Ovary (tissue), 9 donors: ENCODE results near the gene SGMS1. TPM values are rescaled to one million over a fixed set of nuclear protein-coding genes. Genes with fewer than 3 reads are reported as not detected.

Experiments used
- DNase-seq, 5 donors: peaks; one replicate each; pipeline ENCODE4 v3.0.0-alpha.2; 2019 to 2020
- H3K27ac ChIP-seq, 2 donors: fragments of 200-600 bp; one replicate each; pipeline versions ENCODE4 v1.5.1 to v1.8.0; 2019 to 2022
- H3K27me3 ChIP-seq: fragments of 200-600 bp; one replicate; pipeline ENCODE4 v1.8.0; 2022
- H3K36me3 ChIP-seq: fragments of 200-600 bp; sonication (generic); one replicate; pipeline ENCODE4 v1.5.1; 2019
- H3K4me1 ChIP-seq: one replicate; pipeline ENCODE4 v1.8.1; 2013; ENCODE audit warnings: mild to moderate bottlenecking, moderate library complexity; ENCODE audit not compliant: insufficient read depth
- H3K4me3 ChIP-seq: fragments of 200-600 bp; sonication (generic); one replicate; pipeline ENCODE4 v1.5.1; 2017
- H3K9me3 ChIP-seq, 2 donors: fragments of 200-600 bp in 1 of 2; sonication (generic) in 1 of 2; one replicate each; pipeline versions ENCODE4 v1.5.1 to v1.8.1; 2013 to 2019; ENCODE audit warnings: mild to moderate bottlenecking in 1 of 2, moderate library complexity in 1 of 2
- CTCF ChIP-seq, 3 donors: fragments of 450-650 bp in 2 of 3; fragments of 200-600 bp in 1 of 3; IDR thresholded peaks; one replicate each; pipeline versions ENCODE4 v1.5.1 to v1.8.0; 2016 to 2022; ENCODE audit warnings: antibody characterized with exemption in 3 of 3, mild to moderate bottlenecking in 1 of 3
- EP300 ChIP-seq: sonication (generic); formaldehyde crosslinking; IDR thresholded peaks from one replicate; pipeline ENCODE4 v1.6.1; 2017; ENCODE audit warnings: antibody characterized with exemption
- POLR2A ChIP-seq: fragments of 450-650 bp; IDR thresholded peaks from one replicate; pipeline ENCODE4 v1.6.1; 2017; ENCODE audit warnings: antibody characterized with exemption, mild to moderate bottlenecking, moderate library complexity
- WGBS, 3 donors: extraction: QIAGEN DNeasy Blood & Tissue Kit in 1 of 3; methylation state at CpG; one replicate each; pipeline versions ENCODE4 v1.1.5 to v1.1.7; 2013 to 2017; 5-methylcytosine and 5-hydroxymethylcytosine counted together
- intact Hi-C, 4 donors: fragments of 100-400 bp; cut with DNase I; formaldehyde crosslinking; loops; one replicate each; pipeline versions ENCODE4 v1.11.0 to v1.15.1; 2022 to 2023
- polyA plus RNA-seq, 2 donors: library from polyadenylated mRNA; stranded (reverse); fragments of 200-250 nt in 1 of 2; fragments of 350-450 nt in 1 of 2; fragmentation: Illumina TruSeq in 1 of 2; extraction: RNeasy Lipid Tissue Mini Kit (QIAGEN cat#74804) in 1 of 2; gene quantifications; one replicate each; pipeline ENCODE4 v1.2.3, GENCODE V29; 2013 to 2014
- total RNA-seq, 7 donors: library from RNA; depleted of rRNA in 2 of 7; stranded (reverse); fragments of >200 nt in 2 of 7; fragmentation: NEBNext Ultra II Directional in 3 of 7; extraction: Animal tissue kit (Norgen Biotek cat#: 25700) in 3 of 7; gene quantifications; one replicate each; pipeline versions ENCODE4 v1.1.0 to v1.2.4, GENCODE V29; 2016 to 2023
- donor health status: DM: no; HTN: no; CAD: no; lungs with moderate emphysema.
- donor health status: DM: no; HTN: no; CAD: no.
- donor health status: Bipolar disorder and iron deficiency.
- donor health status: DM: yes; HTN: yes; CAD: no.
- donor health status: DM: no; HTN: no; CAD: no.
- donor health status: DM: yes; HTN: yes; CAD: no.

Gene SGMS1
- total and polyA plus RNA-seq, 9 donors: 15.6 to 90.0 (median 39.0) TPM

DNA sequence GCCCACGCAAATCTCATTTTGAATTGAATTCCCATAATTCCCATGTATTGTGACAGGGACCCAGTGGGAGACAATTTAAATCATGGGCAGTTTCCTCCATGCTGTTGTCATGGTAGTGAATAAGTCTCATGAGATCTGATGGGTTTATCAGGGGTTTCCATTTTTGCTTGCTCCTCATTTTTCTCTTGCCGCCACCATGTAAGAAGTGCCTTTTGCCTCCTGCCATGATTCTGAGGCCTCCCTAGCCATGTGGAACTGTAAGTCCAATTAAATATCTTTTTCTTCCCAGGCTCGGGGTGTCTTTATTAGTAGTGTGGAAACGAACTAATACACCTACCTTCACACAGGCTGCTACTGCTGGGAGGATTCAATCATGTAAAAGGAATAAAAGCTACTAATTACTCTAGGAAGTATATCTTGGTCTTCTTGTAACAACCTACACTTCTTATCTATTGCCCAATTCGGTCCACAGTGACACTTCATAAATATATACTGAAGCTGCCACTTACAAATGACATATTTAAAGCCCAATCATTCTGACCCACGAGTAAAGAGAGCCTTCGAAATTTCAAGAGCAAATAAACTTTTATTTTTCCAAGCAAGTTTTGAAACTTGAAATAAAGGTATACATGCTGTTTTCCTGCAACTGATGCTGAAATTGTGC is 272.1 kb downstream of the SGMS1 start:
- H3K4me3 ChIP-seq: no peak overlapping the region
- WGBS, 3 donors: 95 to 96% (median 95%) methylated on average over 7 of the region's 7 CpGs
- no peaks in the 10 kb centered on the region for H3K36me3 ChIP-seq
- H3K4me1 ChIP-seq: peaks cover 3% of the 10 kb centered on the region
- H3K9me3 ChIP-seq: no peaks in the 10 kb centered on the region
- no peak for DNase-seq
- no peaks in the 10 kb centered on the region for H3K27me3 ChIP-seq
- H3K27ac ChIP-seq: no peak overlapping the region
- TF ChIP-seq POLR2A: no peak
- no peak for TF ChIP-seq CTCF (IDR thresholded peaks at IDR 0.05)
- TF ChIP-seq EP300: no peak
- intact Hi-C loops: no loop called here

GRCh38 chr10:50350366-50350765 is 273.4 kb downstream of the SGMS1 start:
- WGBS, 3 donors: 95 to 97% (median 97%) methylated on average over 5 of the region's 5 CpGs

GRCh38 chr10:50349554-50349953 is 274.2 kb downstream of the SGMS1 start:
- intact Hi-C loops: no loop called here

More at GRCh38 chr10:50350366-50350765, 273.4 kb downstream of the SGMS1 start:
- H3K4me3 ChIP-seq: no peak overlapping the region
- H3K4me1 ChIP-seq: peaks cover 3% of the 10 kb centered on the region
- H3K27me3 ChIP-seq: no peaks in the 10 kb centered on the region
- TF ChIP-seq CTCF (IDR thresholded peaks at IDR 0.05): no peak
- no peak for TF ChIP-seq POLR2A
- TF ChIP-seq EP300: no peak
- H3K27ac ChIP-seq: no peak overlapping the region
- DNase-seq: no peak
- H3K9me3 ChIP-seq: no peaks in the 10 kb centered on the region
- intact Hi-C loops: no loop called here
- H3K36me3 ChIP-seq: no peaks in the 10 kb centered on the region

DNA sequence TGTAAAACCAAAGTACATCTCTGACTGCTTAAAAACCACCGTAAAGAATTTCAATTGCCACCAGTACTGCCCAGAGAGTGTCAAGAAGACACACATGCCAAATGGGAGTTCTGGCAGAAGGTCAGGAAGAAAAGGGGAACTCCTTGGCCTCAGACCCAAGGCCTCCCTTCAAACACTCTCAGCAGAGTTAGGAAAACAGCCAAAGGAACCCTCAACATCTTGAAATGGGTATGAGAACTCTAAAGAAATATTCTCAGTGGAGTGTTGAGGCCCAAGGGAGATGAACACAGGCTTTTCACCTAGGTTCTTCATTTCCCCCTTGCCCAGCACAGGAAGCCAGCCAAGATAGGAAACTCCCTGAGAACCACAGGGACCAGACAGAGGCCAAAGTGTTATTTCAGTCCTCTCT is 276.4 kb downstream of the SGMS1 start:
- Histone ChIP-seq H3K27ac (no peak overlapping the region), H3K4me3 (no peak overlapping the region), H3K36me3 (no peaks in the 10 kb centered on the region), H3K4me1 (peaks cover 3% of the 10 kb centered on the region), H3K27me3 (no peaks in the 10 kb centered on the region), H3K9me3 (no peaks in the 10 kb centered on the region)
- WGBS, 3 donors: 48 to 60% (median 59%) methylated on average over 1 of the region's 1 CpG
- no peak for TF ChIP-seq EP300
- TF ChIP-seq POLR2A: no peak
- no peak for TF ChIP-seq CTCF (IDR thresholded peaks at IDR 0.05)
- intact Hi-C loops: no loop called here
- DNase-seq: no peak

More at GRCh38 chr10:50349554-50349953, 274.2 kb downstream of the SGMS1 start:
- Histone ChIP-seq H3K4me1 (peaks cover 3% of the 10 kb centered on the region), H3K27me3 (no peaks in the 10 kb centered on the region), H3K36me3 (no peaks in the 10 kb centered on the region), H3K27ac (no peak overlapping the region), H3K9me3 (no peaks in the 10 kb centered on the region), H3K4me3 (no peak overlapping the region)
- DNase-seq: no peak
- TF ChIP-seq POLR2A (no peak), CTCF (IDR thresholded peaks at IDR 0.05) (no peak), EP300 (no peak)
- 98% methylated on average over 1 of the region's 1 CpG for WGBS, 3 donors
